NOMO-1 treated with DMSO at 0.1 percent for 48 hours (cell line): ENCODE data around the gene CDO1.

ENCODE experiments used
- DNase-seq: peaks from one replicate; lab custom pipeline; 2025; ENCODE audit not compliant: unreplicated experiment; lab: John Stamatoyannopoulos, UW

CDO1 gene

DNA sequence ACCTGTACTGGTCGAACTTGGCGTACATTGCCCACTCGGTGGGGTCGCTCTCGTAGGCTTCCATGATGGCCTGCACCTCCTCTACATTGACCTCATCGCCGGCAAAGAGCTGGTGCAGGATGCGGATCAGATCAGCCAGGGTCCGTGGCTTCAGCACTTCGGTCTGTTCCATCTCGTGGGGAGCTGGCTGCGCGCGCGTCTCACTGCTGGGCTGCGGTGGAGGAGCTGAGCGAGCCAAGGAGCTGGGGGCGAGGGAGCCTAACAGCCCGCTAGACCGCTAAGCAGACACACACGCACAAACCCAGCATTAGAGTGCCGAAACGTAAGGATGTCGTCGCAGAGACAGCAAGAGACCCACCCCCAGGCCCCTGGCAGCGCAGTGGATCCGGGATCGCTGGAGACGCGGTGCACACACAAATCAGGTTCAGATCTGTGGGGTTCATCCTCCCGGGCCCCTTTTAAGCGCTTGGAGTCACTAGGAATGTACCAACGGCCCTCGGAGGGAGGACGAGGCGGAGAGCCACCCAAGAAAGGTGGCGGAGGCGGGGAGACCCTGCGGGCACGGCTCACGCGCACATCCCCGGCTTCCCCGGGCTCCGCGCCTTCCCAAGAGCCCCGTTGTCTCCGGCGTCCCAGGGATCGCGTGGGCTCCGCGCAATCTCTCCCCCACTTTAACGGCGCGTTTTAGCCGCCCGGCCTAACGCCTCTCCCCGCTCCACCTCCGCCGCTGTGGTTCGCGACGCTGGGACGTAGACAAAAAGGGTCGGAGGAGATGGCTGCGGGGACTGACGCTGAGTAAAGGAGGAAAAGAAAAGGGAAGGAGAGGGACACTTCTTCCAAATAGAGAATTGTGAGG is at the start of gene CDO1:
CDO1 (minus strand) TSS at position 434 of the 856 bp plus-strand sequence; CDS start at position 172, 262 bp downstream.
- DNase-seq = no peak

DNA sequence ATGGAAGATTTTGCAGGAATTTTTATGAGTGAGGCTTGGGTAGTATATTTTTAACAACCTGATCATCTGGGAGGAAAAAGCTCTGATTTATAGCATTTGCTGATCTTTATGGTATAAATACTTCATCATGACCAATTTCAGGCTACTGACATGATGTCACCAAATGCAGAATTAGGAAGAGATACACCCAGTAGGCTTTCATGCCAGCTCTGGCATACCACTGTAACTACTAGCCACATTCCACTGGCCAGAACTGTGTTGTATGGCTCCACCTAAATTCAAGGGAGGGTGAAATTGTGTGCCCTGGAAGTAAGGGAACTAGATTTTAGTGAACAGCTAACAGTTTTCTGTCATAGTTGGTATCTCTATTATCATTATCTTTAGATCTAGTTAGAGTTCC is 42.9 kb upstream of the CDO1 start:
- no peak for DNase-seq

DNA sequence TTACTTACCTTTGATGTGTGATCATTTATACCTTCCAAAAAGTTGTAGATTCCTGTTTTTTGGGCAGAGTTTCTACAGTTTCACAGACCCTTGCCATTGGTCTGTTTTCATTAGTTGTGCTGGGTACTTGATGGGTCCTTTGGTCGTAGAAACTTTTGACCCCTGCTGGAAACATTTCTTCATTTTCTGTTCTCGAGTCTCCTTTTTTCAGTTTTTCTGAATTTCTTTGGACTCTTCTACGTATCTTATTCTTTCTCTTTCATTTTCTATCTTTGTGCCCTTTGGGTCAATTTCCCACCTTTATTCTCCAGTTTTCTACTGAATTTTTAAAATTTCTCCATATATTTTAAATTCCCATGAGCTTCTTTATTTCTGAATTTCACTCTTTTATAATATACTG is 41.9 kb upstream of the CDO1 start:
- DNase-seq = no peak

DNA sequence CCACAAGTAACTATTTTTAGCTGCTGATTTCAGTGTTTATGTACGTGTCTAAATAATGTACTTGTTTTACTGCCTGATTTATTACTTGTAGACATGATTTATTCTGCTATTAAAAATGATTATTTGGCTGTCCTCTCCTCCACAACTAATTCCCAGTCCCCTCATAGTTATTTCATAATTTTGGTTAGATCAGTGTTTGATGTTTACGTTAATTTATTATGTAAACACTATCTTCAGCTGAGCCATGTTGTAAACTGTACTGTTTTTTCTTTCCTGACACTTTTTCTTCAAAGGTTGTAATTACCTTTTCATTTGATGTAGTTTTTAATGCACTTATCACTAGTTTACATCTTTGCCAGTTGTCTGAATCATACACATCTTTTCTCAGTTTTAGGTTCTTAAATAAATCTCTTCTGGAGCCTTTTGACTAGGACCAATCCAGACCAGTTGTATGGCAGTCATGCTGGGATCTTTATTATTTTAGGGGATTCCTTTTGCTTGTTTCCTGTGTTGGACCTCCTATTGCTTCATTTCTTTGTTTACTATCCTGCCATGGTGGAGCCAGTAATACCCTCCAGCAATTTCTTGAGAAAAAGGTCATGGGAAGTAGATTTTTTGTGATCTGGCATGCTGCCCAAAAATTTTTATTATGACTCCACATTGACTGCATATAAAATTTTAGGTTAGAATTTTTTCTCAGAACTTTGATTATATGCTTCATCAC is 41.3 kb upstream of the CDO1 start:
- no peak for DNase-seq

DNA sequence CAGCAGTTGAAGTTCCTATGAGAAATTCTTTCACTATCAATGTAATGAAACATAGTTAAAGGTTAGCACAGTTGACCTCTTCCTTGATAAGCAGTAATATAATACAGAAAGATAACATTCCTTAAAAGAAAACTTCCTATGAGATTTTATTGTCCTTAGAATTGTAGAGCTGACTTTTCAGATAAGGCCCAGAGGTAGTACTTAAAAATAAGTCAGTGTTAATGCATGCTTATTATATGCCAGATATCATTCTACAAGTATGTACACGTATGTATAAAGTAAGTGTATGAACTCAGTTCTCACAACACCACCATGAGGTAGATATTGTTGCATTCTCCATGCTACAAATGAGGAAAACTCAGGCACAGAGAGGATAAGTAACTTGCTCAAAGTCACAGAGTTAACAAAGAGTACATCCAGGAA is 40.6 kb upstream of the CDO1 start:
- no peak for DNase-seq

DNA sequence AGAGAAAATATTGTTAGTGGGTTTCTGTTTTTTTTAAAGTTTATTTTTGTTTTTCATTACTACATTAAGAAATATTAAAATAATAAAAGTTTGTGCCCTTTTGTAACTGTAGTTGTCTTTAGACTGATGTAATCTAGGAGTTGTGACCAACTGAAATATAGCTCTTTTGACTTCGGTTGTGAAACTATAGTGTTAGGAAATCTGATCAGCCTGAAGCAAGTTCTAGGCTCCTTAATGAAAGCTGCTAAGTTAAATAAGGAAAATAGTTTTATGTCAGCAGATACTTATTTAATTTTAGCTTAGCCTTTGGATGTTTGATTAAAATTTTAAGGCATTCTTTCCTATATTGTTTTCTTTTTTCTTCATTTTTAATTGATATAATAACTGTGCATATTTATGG is 39.5 kb upstream of the CDO1 start:
- peak; percentile 70 for DNase-seq

DNA sequence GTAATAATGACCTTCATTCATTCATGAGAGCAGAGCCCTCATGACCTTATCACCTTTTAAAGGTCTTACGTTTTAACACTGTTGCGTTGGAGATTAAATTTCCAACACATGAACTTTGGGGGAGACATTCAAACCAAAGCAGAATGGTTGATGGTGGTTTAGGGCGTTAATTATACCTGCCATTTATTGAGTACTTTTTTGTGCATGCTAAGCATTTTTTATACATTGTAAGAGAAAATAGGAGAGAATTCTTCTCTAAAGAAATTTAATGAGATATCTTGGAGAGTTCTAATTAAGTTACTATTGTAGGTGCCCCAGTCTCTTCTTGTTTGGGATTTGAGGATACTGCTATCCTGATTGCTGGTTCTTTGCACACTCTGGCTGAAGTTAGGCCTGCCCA is 37.7 kb upstream of the CDO1 start:
- DNase-seq = no peak

DNA sequence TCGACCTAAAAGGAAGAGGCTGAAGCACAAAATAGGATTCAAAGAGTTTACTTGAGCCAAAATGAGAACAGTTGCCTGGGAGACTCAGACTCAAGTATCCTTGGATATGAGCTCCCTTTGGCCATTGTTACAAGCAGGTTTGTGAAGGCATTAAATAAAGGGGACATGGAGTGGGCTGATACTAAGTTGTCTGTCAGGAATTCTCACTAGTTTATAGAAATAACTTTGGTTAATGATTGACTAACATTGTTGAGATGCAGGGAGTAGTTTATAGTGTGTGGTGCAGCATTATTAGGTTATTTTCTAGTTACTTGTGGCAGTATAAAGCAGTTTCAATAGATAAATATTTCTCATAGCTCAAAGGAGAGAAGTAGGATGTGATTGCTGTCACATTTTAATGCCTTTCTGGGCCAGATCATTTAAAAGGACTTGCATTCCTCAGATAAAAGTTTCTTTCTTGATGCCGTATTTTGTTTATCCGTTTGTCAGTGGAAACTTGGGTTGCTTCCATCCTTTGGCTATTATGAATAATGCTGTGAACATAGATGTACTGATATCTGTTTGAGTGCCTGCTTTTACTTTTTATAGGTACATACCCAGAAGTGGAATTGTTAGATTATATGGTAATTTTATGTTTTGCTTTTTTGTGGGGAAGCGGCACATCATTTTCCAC is 34.4 kb upstream of the CDO1 start:
- DNase-seq = no peak

DNA sequence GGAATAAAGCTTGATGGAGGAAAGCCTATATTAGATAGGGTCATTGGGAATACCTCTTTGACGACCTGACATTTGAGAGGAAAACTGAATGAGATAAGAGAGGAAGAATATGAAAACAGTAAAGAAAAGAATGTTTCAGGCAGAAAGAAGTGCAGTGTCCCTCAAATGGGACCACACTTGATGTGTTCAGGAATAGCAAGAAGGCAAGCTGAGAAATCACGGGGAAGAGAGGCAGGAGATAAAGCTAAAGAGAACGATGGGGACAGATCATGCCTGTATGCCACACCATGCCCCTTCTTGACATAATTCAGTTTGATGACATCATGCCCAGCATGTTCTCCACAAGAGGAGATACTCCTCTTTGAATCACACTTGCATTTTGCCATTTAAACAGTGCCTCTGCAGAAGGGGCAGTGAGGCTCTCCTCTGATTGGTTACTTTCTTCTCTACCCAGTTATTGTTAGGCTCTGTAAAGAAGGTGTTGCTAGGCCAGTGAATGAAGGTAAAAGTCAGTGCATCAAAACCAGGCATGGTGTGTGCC is 32.9 kb upstream of the CDO1 start:
- no peak for DNase-seq

DNA sequence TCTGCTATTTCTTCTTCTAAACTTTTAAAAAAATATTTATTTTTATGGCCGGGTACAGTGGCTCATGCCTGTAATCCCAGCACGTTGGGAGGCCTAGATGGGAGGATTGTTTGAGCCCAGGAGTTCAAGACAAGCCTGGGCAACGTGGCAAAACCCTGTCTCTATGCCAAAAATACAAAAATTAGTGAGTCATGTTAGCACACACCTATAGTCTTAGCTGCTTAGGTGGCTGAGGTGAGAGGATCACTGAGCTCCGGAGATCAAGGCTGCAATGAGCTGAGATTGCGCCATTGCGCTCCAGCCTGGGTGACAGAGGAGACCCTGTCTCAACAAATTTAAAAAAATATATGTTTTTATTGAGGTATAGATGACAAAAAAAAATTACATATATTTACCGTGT is 30.8 kb upstream of the CDO1 start:
- DNase-seq = no peak

DNA sequence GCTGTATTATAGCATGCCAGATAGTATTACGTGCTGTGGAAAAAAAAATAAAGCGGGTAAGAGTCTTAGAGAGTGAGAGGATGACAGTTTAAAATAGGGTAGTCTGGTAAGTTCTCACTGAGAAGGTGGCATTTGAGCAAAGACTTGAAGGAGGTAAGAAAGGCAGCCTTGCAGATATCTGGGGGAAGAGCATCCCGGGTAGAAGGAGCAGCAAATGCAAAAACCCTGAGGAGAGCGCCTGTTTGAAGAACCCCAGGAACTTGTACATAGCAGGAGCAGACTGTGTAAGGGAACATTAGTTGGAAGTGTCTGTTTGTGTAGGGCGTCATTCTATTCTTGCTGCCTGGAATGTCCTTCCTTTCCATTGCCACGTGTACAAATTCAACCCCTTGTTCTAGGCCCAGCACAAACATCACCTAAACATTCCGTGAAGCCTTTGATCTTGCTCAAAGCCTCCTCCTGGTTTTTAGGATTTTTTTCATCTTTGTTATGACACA is 27.9 kb upstream of the CDO1 start:
- no peak for DNase-seq

DNA sequence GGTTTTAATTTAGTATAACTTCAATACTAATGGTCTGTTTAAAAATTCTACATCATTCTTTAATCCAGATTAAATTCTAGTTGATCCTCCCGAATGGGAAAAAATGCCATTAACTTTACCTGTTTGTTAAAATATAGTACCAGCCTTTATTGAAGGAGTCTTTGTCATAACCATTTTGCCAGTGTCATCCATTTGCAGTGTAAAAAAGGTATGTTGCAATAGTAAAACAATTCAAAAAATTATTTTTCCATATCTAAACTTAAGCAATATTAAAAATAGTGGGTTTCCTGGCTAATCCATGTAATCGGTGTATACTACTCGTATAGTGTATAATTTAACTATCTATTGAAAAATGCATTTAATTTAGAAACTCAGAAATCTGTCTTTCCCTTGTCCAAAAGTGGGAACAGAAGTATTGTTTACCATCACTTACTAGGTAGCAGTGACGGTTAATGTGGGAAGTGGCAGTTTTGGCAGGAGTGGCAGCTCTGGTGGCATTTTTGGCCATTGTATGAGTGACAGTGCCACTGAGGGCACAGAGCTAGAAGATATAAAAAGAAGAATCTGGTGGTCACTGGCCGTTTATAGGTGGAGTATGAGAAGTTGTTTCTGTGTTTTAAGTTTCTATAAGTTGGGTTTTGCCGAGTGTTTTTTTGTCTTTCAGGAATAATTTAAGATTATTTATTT is 27.1 kb upstream of the CDO1 start:
- DNase-seq = no peak

DNA sequence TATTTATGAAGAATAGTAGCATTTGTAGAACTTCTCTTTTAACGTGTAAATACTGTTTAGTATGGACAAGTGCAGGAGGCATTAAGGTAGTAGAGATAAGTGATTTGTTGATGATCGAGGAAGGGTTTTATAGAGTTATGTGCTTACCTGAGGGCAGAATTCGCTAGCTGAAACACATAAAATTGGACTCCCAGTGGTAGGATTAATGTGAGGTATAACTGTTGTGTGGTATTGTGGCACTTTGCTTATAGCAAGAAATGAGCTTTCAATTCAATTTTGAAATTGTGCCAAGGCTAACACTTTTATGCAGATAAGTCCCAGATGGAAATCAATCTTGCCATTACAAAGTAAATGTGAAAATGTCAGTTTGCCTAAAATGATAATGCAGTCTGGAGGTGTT is 26.5 kb upstream of the CDO1 start:
- DNase-seq = no peak

DNA sequence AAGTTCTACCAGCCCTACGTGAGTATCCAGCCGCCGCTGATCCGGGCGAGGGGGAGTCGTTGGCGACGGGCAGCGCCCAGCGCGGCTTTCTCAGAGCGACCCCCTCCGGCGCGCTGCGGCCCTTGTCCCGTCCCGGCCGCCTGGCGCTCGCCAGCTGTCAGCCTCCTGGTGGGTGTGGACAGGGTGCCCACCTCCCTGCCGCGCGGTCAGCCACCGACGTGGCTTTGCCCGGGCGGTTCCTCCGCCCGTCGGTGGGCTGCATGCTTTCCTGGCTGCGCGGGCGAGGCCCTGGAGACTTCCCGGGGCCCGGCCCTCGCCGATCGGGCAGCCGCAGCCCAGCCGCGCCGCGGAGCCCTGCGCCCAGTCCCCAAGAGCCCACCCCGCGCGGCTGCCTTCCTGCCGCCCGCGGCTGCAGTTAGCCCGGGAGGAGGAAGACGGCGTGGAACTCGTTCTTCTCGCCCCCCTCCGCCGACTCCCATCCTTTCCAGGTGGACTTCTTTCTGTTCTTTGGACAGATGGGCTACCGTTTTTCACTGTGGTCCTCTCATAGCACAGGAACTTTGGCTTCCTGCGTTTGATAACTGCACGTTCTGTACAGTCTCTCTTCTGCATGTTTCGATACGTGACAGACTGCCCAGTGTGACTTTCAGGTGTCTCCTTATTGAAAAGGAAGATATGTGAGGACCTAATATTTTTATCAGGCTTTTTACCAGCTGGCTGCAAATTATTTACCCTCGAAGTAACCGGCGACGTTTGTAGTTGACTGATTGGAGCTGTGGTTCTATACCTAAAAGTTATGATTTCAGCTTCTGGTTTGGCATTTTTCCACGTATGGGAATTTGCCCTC is 25.9 kb upstream of the CDO1 start:
- peak; percentile 35 for DNase-seq

DNA sequence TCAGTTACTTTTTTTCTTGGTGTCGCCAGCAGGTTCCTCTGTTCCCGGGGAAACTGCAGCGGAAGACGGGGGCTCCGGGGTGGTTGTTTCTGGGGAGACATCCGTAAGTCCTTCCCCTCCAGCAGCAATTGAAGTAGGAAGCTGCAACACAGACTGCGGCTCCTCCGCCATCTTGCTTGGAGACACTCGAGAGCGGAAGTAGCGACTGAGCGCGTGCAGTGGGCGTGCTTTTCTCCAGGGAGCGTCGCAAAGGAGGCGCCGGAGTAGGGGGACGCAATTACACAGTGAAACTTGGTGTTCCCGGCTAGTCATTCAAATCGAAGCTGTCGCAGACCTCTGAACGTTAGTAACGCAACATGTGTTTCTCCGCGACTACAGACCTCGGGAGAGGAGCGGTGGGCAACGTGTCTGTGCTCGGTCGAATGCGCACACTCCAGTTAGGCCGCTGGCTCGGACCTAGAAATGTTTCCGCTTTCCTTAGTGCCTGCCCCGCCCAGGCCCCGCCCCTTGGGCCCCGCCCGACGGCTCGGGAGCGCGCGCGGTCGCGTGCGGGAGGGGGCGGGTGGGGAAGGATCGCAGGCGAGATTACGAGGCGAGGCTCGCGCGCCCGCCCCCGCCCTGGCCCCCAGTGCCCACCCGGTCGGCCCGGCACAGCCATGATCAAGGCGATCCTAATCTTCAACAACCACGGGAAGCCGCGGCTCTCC is 25.1 kb upstream of the CDO1 start, which contains the start of the genes AP3S1 and ATG12:
AP3S1 (plus strand) TSS at position 554 of the 707 bp plus-strand sequence; CDS start at position 657, 103 bp downstream.
ATG12 (minus strand) TSS at position 184 of the 707 bp plus-strand sequence; CDS start at position 171, 13 bp downstream.
- peak; percentile 94 for DNase-seq

DNA sequence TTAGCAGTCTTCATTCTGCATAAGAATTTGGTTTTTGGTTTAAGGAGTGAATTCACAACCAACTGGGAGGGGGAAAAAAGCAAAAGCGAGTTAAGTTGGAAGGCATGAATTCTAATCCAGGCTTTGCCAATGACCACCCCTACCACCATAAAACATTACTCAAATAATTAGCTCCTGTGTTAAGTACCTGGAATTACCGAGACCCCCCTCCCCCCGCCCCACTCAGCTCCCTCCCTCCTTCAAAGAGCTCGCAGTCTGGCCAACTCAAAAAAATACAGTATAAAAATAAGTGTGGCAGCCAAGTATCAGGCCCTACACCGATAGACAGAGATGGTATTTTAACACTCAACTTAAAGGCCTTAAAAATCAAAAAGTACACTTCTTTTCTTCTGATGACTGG is 24.4 kb upstream of the CDO1 start:
- no peak for DNase-seq

DNA sequence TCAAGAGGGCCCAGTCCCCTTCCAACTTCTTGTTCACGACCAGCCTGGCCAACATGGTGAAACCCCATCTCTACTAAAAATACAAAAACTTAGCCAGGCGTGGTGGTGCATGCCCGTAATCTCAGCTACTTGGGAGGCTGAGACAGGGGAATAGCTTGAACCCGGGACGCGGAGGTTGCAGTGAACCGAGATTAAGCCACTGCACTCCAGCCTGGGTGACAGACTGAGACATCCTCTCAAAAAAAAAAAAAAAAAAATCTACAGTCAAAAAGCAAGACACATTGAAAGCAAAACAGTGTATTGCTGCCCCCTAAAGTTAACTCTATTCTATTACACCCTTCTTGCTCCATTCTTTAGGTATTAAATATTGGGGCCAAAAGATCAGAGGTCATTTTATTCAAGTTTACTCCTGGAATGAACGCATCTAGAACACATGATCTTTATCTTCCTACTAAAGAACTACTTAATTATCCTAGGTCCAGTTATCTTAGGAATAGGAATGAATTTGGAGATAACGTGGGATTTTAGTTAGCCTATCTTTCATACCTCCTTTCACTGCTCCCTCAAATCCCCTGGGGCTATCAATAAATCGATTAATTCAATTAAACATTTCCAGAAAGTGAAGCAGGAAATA is 22.5 kb upstream of the CDO1 start:
- peak; percentile 78 for DNase-seq

DNA sequence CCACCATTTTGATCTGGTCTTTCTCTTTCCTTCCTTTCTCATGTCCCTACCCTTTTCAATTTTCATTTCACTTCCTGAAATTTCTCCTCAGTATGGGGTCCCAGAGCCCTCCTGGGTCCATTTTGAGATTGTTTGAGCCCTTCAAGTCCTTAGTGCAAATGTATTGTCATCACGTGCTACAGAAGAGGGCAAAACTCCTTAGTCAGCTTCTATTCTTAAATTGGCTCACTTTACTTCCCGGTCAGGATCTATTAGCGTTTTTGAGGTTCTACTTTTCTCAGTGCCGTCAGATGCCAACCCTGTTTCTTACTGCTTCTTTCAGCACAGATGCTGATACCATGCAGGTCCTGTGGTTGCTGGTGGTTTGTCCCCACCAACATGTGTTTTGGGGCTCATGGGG is 19.0 kb upstream of the CDO1 start:
- DNase-seq = no peak
